Measurements from ENCODE around the gene EIF3CL.
"Not testable (repeated sequence)": the region's sequence is repeated elsewhere in the genome, so short reads cannot be mapped to it uniquely, and the experiment has no call there.

The EIF3CL gene

GRCh38 chr16:28382177-28382867 lies 21.3 kb downstream of the EIF3CL start:
- not testable (repeated sequence) for H2AFZ ChIP-seq (ENCODE audit: low read depth, low read length); H3K4me3 ChIP-seq (ENCODE audit: low read length); H3K27me3 ChIP-seq (ENCODE audit: insufficient read depth, low read length); H3K4me1 ChIP-seq (ENCODE audit: insufficient read depth, low read length); H3K36me3 ChIP-seq (ENCODE audit: insufficient read depth, low read length); H3K9me3 ChIP-seq (ENCODE audit: low read length)

- not testable (repeated sequence) for H3K4me3 ChIP-seq (ENCODE audit: low read length); H3K36me3 ChIP-seq (ENCODE audit: insufficient read depth, low read length); H3K27me3 ChIP-seq (ENCODE audit: insufficient read depth, low read length); H3K4me1 ChIP-seq (ENCODE audit: insufficient read depth, low read length); H2AFZ ChIP-seq (ENCODE audit: low read depth, low read length); H3K9me3 ChIP-seq (ENCODE audit: low read length)
Measured at GRCh38 chr16:28377822-28378221, 25.8 kb downstream of the EIF3CL start.

- H2AFZ ChIP-seq (ENCODE audit: low read depth, low read length); H3K4me3 ChIP-seq (ENCODE audit: low read length): not testable (repeated sequence)
Measured at GRCh38 chr16:28377108-28377625, 26.5 kb downstream of the EIF3CL start.

GRCh38 chr16:28375115-28375514 lies 28.5 kb downstream of the EIF3CL start:
- H3K36me3 ChIP-seq (ENCODE audit: insufficient read depth, low read length); H3K4me1 ChIP-seq (ENCODE audit: insufficient read depth, low read length); H2AFZ ChIP-seq (ENCODE audit: low read depth, low read length); H3K27me3 ChIP-seq (ENCODE audit: insufficient read depth, low read length); H3K4me3 ChIP-seq (ENCODE audit: low read length); H3K9me3 ChIP-seq (ENCODE audit: low read length): not testable (repeated sequence)

More at GRCh38 chr16:28377108-28377625, 26.5 kb downstream of the EIF3CL start:
- not testable (repeated sequence) for H3K9me3 ChIP-seq (ENCODE audit: low read length); H3K27me3 ChIP-seq (ENCODE audit: insufficient read depth, low read length); H3K4me1 ChIP-seq (ENCODE audit: insufficient read depth, low read length); H3K36me3 ChIP-seq (ENCODE audit: insufficient read depth, low read length)

GRCh38 chr16:28374281-28374680 lies 29.4 kb downstream of the EIF3CL start:
- not testable (repeated sequence) for H2AFZ ChIP-seq (ENCODE audit: low read depth, low read length); H3K4me1 ChIP-seq (ENCODE audit: insufficient read depth, low read length); H3K4me3 ChIP-seq (ENCODE audit: low read length); H3K27me3 ChIP-seq (ENCODE audit: insufficient read depth, low read length); H3K9me3 ChIP-seq (ENCODE audit: low read length); H3K36me3 ChIP-seq (ENCODE audit: insufficient read depth, low read length)

GRCh38 chr16:28367926-28368325 lies 35.7 kb downstream of the EIF3CL start:
- H3K27me3 ChIP-seq (ENCODE audit: insufficient read depth, low read length); H3K9me3 ChIP-seq (ENCODE audit: low read length); H3K4me3 ChIP-seq (ENCODE audit: low read length); H3K4me1 ChIP-seq (ENCODE audit: insufficient read depth, low read length); H3K36me3 ChIP-seq (ENCODE audit: insufficient read depth, low read length); H2AFZ ChIP-seq (ENCODE audit: low read depth, low read length): not testable (repeated sequence)

- not testable (repeated sequence) for H3K4me1 ChIP-seq (ENCODE audit: insufficient read depth, low read length); H3K4me3 ChIP-seq (ENCODE audit: low read length); H3K27me3 ChIP-seq (ENCODE audit: insufficient read depth, low read length); H3K36me3 ChIP-seq (ENCODE audit: insufficient read depth, low read length); H2AFZ ChIP-seq (ENCODE audit: low read depth, low read length); H3K9me3 ChIP-seq (ENCODE audit: low read length)
Measured at GRCh38 chr16:28364268-28365173, 39.1 kb downstream of the EIF3CL start.

GRCh38 chr16:28363408-28363807 lies 40.2 kb downstream of the EIF3CL start, which contains the start of gene NPIPB6:
Gene NPIPB6 (minus strand): TSS chr16:28363508. CDS start chr16:28362822, 686 bp downstream.
- not testable (repeated sequence) for H3K36me3 ChIP-seq (ENCODE audit: insufficient read depth, low read length); H3K4me3 ChIP-seq (ENCODE audit: low read length); H3K27me3 ChIP-seq (ENCODE audit: insufficient read depth, low read length); H2AFZ ChIP-seq (ENCODE audit: low read depth, low read length); H3K4me1 ChIP-seq (ENCODE audit: insufficient read depth, low read length); H3K9me3 ChIP-seq (ENCODE audit: low read length)

- not testable (repeated sequence) for H3K4me1 ChIP-seq (ENCODE audit: insufficient read depth, low read length); H2AFZ ChIP-seq (ENCODE audit: low read depth, low read length); H3K4me3 ChIP-seq (ENCODE audit: low read length); H3K9me3 ChIP-seq (ENCODE audit: low read length); H3K36me3 ChIP-seq (ENCODE audit: insufficient read depth, low read length); H3K27me3 ChIP-seq (ENCODE audit: insufficient read depth, low read length)
Measured at GRCh38 chr16:28362600-28362999, 41.0 kb downstream of the EIF3CL start.

GRCh38 chr16:28338230-28338629 lies 65.4 kb downstream of the EIF3CL start:
- not testable (repeated sequence) for H3K9me3 ChIP-seq (ENCODE audit: low read length); H3K4me3 ChIP-seq (ENCODE audit: low read length); H3K36me3 ChIP-seq (ENCODE audit: insufficient read depth, low read length); H2AFZ ChIP-seq (ENCODE audit: low read depth, low read length); H3K4me1 ChIP-seq (ENCODE audit: insufficient read depth, low read length); H3K27me3 ChIP-seq (ENCODE audit: insufficient read depth, low read length)

GRCh38 chr16:28336940-28337710 lies 66.5 kb downstream of the EIF3CL start:
- not testable (repeated sequence) for H3K27me3 ChIP-seq (ENCODE audit: insufficient read depth, low read length); H3K4me3 ChIP-seq (ENCODE audit: low read length); H2AFZ ChIP-seq (ENCODE audit: low read depth, low read length); H3K9me3 ChIP-seq (ENCODE audit: low read length); H3K36me3 ChIP-seq (ENCODE audit: insufficient read depth, low read length); H3K4me1 ChIP-seq (ENCODE audit: insufficient read depth, low read length)

GRCh38 chr16:28335678-28336077 lies 68.0 kb downstream of the EIF3CL start:
- H3K4me3 ChIP-seq (ENCODE audit: low read length); H3K36me3 ChIP-seq (ENCODE audit: insufficient read depth, low read length); H3K4me1 ChIP-seq (ENCODE audit: insufficient read depth, low read length); H3K27me3 ChIP-seq (ENCODE audit: insufficient read depth, low read length); H3K9me3 ChIP-seq (ENCODE audit: low read length); H2AFZ ChIP-seq (ENCODE audit: low read depth, low read length): not testable (repeated sequence)

GRCh38 chr16:28332632-28333031 lies 71.0 kb downstream of the EIF3CL start:
- not testable (repeated sequence) for H3K9me3 ChIP-seq (ENCODE audit: low read length); H3K4me3 ChIP-seq (ENCODE audit: low read length); H3K4me1 ChIP-seq (ENCODE audit: insufficient read depth, low read length); H2AFZ ChIP-seq (ENCODE audit: low read depth, low read length); H3K36me3 ChIP-seq (ENCODE audit: insufficient read depth, low read length); H3K27me3 ChIP-seq (ENCODE audit: insufficient read depth, low read length)

Data from neuron (in vitro differentiated cells).